Kidney (tissue), 14 donors: ENCODE data around the gene LARP1. TPM values are rescaled to one million over a fixed set of nuclear protein-coding genes. Genes with fewer than 3 reads are reported as not detected.

Source experiments
- DNase-seq, 5 donors: peaks; one replicate each; pipeline ENCODE4 v3.0.0-alpha.2; 2013 to 2020
- FAIRE-seq: peaks from 2 replicates; lab custom pipeline; 2012; peaks lifted over from hg19 to GRCh38; lab: Jason Lieb, UNC
- H3K27ac ChIP-seq, 2 donors: one replicate each; pipeline ENCODE4 v1.7.0; 2013; ENCODE audit warnings: low read depth in 2 of 2, low read length in 2 of 2, inconsistent platforms in 1 of 2
- H3K27me3 ChIP-seq: one replicate; pipeline ENCODE4 v1.7.1; 2013; ENCODE audit warnings: low read length, inconsistent platforms; ENCODE audit not compliant: control insufficient read depth, insufficient read depth
- H3K36me3 ChIP-seq, 3 donors: one replicate each; pipeline versions ENCODE4 v1.7.0 to v1.7.1; 2013; ENCODE audit warnings: low read length in 3 of 3, control low read depth in 1 of 3, inconsistent platforms in 1 of 3; ENCODE audit not compliant: insufficient read depth in 3 of 3, control insufficient read depth in 2 of 3
- H3K4me1 ChIP-seq, 3 donors: one replicate each; pipeline versions ENCODE4 v1.7.0 to v1.7.1; 2013; ENCODE audit warnings: low read length in 3 of 3, inconsistent platforms in 1 of 3, low read depth in 1 of 3; ENCODE audit not compliant: control insufficient read depth in 2 of 3, insufficient read depth in 2 of 3
- H3K4me3 ChIP-seq, 3 donors: one replicate each; pipeline versions ENCODE4 v1.7.0 to v1.8.1; 2013; ENCODE audit warnings: low read length in 3 of 3, control low read depth in 1 of 3, inconsistent platforms in 1 of 3
- H3K9ac ChIP-seq, 3 donors: one replicate each; pipeline versions ENCODE4 v1.7.0 to v1.7.1; 2013; ENCODE audit warnings: low read length in 3 of 3, control low read depth in 1 of 3, inconsistent platforms in 1 of 3
- H3K9me3 ChIP-seq, 3 donors: one replicate each; pipeline versions ENCODE4 v1.7.0 to v1.7.1; 2013; ENCODE audit warnings: low read length in 3 of 3, control low read depth in 1 of 3, inconsistent platforms in 1 of 3; ENCODE audit not compliant: control insufficient read depth in 2 of 3, insufficient read depth in 1 of 3
- intact Hi-C: fragments of 100-400 bp; cut with DNase I; formaldehyde crosslinking; loops from one replicate; pipeline ENCODE4 v1.11.1; 2022
- polyA plus RNA-seq: library from polyadenylated mRNA; stranded (reverse); fragments of 350-450 nt; fragmentation: Illumina TruSeq; extraction: RNeasy Lipid Tissue Mini Kit (QIAGEN cat#74804); gene quantifications from one replicate; pipeline ENCODE4 v1.2.3, GENCODE V29; 2014; ENCODE audit warnings: low read depth, low replicate concordance; ENCODE audit not compliant: insufficient read depth
- total RNA-seq: library from RNA; stranded (reverse); fragmentation: NEBNext Ultra II Directional; extraction: Animal tissue kit (Norgen Biotek cat#: 25700); gene quantifications from one replicate; pipeline ENCODE4 v1.2.1, GENCODE V29; 2021
- TF ChIP-seq, protein P1 (sequence below): IDR thresholded peaks from 3 replicates; pipeline ENCODE4 v1.5.1; 2012; ENCODE audit warnings: mild to moderate bottlenecking, moderate library complexity, borderline replicate concordance; ENCODE audit not compliant: insufficient read depth; ENCODE audit errors: extremely low read depth
- donor health status: control.
- donor health status: control.
- donor health status: control.
- donor health status: control.
- donor health status: control.
- donor health status: DM: yes; HTN: yes; CAD: no.
- donor health status: Normal renal cell carcinoma (clear cell type).

The LARP1 gene
- total and polyA plus RNA-seq, 2 donors from 2014 or later = 25.2 to 155 TPM

DNA sequence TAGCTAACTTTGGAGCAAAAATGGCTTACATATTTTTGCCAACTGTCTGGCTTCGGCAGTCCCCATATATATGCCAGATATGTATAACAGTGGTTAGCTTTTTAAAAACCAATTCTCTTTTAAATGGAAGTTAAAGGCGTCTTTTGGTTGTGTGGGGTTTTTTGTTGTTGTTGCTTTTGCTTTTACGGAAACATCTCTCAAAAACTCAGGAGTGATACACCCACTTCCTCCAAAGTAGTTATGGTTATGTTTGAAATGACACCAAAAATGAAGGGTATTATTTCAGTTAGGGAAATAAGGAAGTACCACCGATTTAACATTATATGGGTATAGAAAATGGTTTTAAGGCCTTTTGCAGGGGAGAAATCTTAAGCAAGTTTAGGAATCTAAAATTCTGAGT is 105.6 kb downstream of the LARP1 start:
- no peak for FAIRE-seq
- H3K9me3 ChIP-seq = no peaks in the 10 kb centered on the region
- intact Hi-C loops = no loop called here
- no peak overlapping the region for H3K27ac ChIP-seq
- H3K4me3 ChIP-seq = peak overlapping the region in 1 of 3 donors; percentile 91
- no peak overlapping the region for H3K9ac ChIP-seq
- H3K4me1 ChIP-seq = peaks cover 0 to 15% (median 2%) of the 10 kb centered on the region in 3 donors
- H3K36me3 ChIP-seq = peaks cover 0 to 13% (median 7%) of the 10 kb centered on the region in 3 donors
- TF ChIP-seq, protein P1, sequence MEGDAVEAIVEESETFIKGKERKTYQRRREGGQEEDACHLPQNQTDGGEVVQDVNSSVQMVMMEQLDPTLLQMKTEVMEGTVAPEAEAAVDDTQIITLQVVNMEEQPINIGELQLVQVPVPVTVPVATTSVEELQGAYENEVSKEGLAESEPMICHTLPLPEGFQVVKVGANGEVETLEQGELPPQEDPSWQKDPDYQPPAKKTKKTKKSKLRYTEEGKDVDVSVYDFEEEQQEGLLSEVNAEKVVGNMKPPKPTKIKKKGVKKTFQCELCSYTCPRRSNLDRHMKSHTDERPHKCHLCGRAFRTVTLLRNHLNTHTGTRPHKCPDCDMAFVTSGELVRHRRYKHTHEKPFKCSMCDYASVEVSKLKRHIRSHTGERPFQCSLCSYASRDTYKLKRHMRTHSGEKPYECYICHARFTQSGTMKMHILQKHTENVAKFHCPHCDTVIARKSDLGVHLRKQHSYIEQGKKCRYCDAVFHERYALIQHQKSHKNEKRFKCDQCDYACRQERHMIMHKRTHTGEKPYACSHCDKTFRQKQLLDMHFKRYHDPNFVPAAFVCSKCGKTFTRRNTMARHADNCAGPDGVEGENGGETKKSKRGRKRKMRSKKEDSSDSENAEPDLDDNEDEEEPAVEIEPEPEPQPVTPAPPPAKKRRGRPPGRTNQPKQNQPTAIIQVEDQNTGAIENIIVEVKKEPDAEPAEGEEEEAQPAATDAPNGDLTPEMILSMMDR = no peak
- H3K27me3 ChIP-seq = no peaks in the 10 kb centered on the region
- DNase-seq = no peak

DNA sequence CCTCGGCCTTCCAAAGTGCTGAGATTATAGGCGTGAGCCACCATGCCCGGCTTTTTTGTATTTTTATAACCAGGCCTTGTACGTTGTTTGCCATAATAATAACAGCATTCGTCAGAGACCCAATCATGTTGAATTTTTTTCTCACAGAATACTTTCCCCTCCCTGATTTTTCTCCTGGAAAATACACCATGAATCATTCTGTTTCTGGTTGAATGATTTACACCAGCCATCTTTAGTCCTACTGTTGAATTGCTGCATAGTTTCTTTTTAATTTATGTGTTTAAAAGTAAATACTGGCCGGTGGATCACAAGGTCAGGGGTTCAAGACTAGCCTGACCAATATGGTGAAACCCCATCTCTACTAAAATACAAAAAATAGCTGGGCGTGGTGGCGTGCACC is 106.8 kb downstream of the LARP1 start:
- TF ChIP-seq, protein P1 = no peak
- H3K9ac ChIP-seq = no peak overlapping the region
- DNase-seq (no peak), FAIRE-seq (no peak)
- H3K36me3 ChIP-seq = peaks cover 0 to 20% (median 11%) of the 10 kb centered on the region in 3 donors
- H3K4me3 ChIP-seq = no peak overlapping the region
- no peaks in the 10 kb centered on the region for H3K27me3 ChIP-seq
- intact Hi-C loops = no loop called here
- H3K27ac ChIP-seq = no peak overlapping the region
- H3K4me1 ChIP-seq = peaks cover 0 to 13% (median 2%) of the 10 kb centered on the region in 3 donors
- no peaks in the 10 kb centered on the region for H3K9me3 ChIP-seq

DNA sequence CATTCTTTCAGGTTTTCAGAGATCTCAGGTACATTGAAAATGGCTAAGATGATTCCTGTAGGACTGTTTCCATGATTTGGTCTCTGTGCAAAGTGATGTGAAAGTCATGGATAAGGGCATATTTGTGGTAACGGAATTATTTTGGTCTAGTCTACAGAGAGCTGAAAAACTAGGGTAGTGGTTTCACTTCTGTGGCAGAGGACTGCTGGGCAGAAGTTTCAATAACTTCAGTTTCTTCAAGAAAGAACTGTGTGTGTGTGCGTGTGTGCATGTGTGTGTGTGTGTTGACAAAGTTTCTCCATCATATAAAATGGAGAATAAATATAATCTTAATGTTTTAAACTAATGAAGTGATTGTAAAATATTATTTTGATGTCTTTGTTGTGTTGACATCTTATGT is 107.6 kb downstream of the LARP1 start:
- Histone ChIP-seq H3K9ac (no peak overlapping the region), H3K27me3 (no peaks in the 10 kb centered on the region), H3K9me3 (no peaks in the 10 kb centered on the region), H3K27ac (no peak overlapping the region), H3K4me3 (no peak overlapping the region), H3K36me3 (peaks cover 0 to 24% (median 11%) of the 10 kb centered on the region in 3 donors), H3K4me1 (peaks cover 0 to 11% (median 2%) of the 10 kb centered on the region in 3 donors)
- TF ChIP-seq, protein P1 = no peak
- intact Hi-C loops = no loop called here
- DNase-seq (no peak), FAIRE-seq (no peak)
